HepG2 (cell line): ENCODE measurements around the gene SERPINB10. TPM values are rescaled to one million over a fixed set of nuclear protein-coding genes. Genes with fewer than 3 reads are reported as not detected.

Experiments
- ATAC-seq: fragments of 200-7000 bp; cut with Tn5 transposase; 3 replicates; pipeline ENCODE4 v1.9.1; 2020; ENCODE audit warnings: mild to moderate bottlenecking, moderate library complexity
- BruUV-seq: library from RNA; stranded (reverse); fragments of 400-500 nt; replicated peaks from 2 replicates; lab custom pipeline; 2021; lab: Mats Ljungman, UMichigan
- CTCF ChIA-PET: fragments of 300-600 bp; formaldehyde crosslinking; extraction: SDS; loops from one replicate; lab custom pipeline; 2021; ENCODE audit warnings: low total read pairs, inconsistent platforms, low intra/inter-chr PET ratio; lab: Yijun Ruan, JAX
- POLR2A ChIA-PET: fragments of 350-600 bp; sonication (Branson Sonifier 250); formaldehyde crosslinking; loops from one replicate; lab custom pipeline; 2020; ENCODE audit warnings: antibody characterized with exemption, inconsistent platforms; lab: Yijun Ruan, JAX
- DNase-seq: peaks from one replicate; pipeline ENCODE4 v3.0.0-alpha.2; 2015; ENCODE audit warnings: low spot score
- FAIRE-seq: peaks from 3 replicates; lab custom pipeline; 2011; peaks lifted over from hg19 to GRCh38; lab: Jason Lieb, UNC
- H2AFZ ChIP-seq: one replicate; pipeline ENCODE4 v1.6.1; 2011; ENCODE audit warnings: low read length, inconsistent platforms
- H3K27ac ChIP-seq: fragments of 300-600 bp; 3 replicates; pipeline ENCODE4 v1.8.0; 2011; ENCODE audit warnings: mixed run types, mild to moderate bottlenecking, mixed read lengths, low read length, inconsistent platforms; ENCODE audit not compliant: insufficient read depth; ENCODE audit errors: extremely low read length
- H3K27me3 ChIP-seq, 2 experiments: fragments of 200-600 bp in 1 of 2; 2 replicates in 1 of 2; 3 replicates in 1 of 2; pipeline versions ENCODE4 v1.6.0 to v1.8.0; 2011; ENCODE audit warnings: low read length in 2 of 2, mild to moderate bottlenecking in 2 of 2, moderate library complexity in 2 of 2, inconsistent platforms in 1 of 2; ENCODE audit not compliant: insufficient read depth in 2 of 2, control insufficient read depth in 1 of 2
- H3K36me3 ChIP-seq, 2 experiments: fragments of 200-600 bp in 1 of 2; replicated peaks in 1 of 2; 2 replicates in 1 of 2; 3 replicates in 1 of 2; pipeline versions ENCODE4 v1.5.1 to v1.8.0; 2011; ENCODE audit warnings: low read length in 2 of 2, inconsistent platforms in 1 of 2; ENCODE audit not compliant: insufficient read depth in 2 of 2, control insufficient read depth in 1 of 2
- H3K4me1 ChIP-seq: 2 replicates; pipeline ENCODE4 v1.5.1; 2012; ENCODE audit warnings: low read length, inconsistent platforms; ENCODE audit not compliant: insufficient read depth
- H3K4me2 ChIP-seq: 2 replicates; pipeline ENCODE4 v1.6.0; 2011; ENCODE audit warnings: low read depth, low read length, inconsistent platforms
- H3K4me3 ChIP-seq, 3 experiments: fragments of 200-600 bp in 1 of 3; sonication (generic), shearing (Covaris generic) in 1 of 3; replicated peaks in 1 of 3; 2 replicates each; pipeline ENCODE4 v1.5.1; 2011 to 2016; ENCODE audit warnings: low read length in 3 of 3, inconsistent platforms in 2 of 3, low read depth in 2 of 3, mild to moderate bottlenecking in 2 of 3, control low read depth in 1 of 3, mixed read lengths in 1 of 3; ENCODE audit not compliant: insufficient read depth in 1 of 3
- H3K79me2 ChIP-seq: one replicate; pipeline ENCODE4 v1.6.1; 2011; ENCODE audit warnings: low read length, inconsistent platforms; ENCODE audit not compliant: insufficient read depth
- H3K9ac ChIP-seq: 2 replicates; pipeline ENCODE4 v1.6.0; 2011; ENCODE audit warnings: mild to moderate bottlenecking, low read depth, low read length, inconsistent platforms; ENCODE audit not compliant: insufficient read depth
- H3K9me3 ChIP-seq: 2 replicates; pipeline ENCODE4 v1.5.1; 2012; ENCODE audit warnings: mild to moderate bottlenecking, low read length
- H4K20me1 ChIP-seq: 2 replicates; pipeline ENCODE4 v1.6.0; 2011; ENCODE audit warnings: inconsistent platforms, mild to moderate bottlenecking, low read length, moderate library complexity; ENCODE audit not compliant: insufficient read depth
- CC2D1A ChIP-seq: sonication (generic); formaldehyde crosslinking; IDR thresholded peaks from 2 replicates; pipeline ENCODE4 v1.8.1; 2023; ENCODE audit warnings: mild to moderate bottlenecking, missing genetic modification reagents
- CENPBD1 ChIP-seq: sonication (generic); formaldehyde crosslinking; IDR thresholded peaks from 2 replicates; pipeline ENCODE4 v1.8.0; 2022; ENCODE audit warnings: missing genetic modification reagents, low read depth, mild to moderate bottlenecking, borderline replicate concordance
- FOXO1 ChIP-seq: sonication (generic); formaldehyde crosslinking; IDR thresholded peaks from 2 replicates; pipeline ENCODE4 v1.4.0; 2020; ENCODE audit warnings: missing genetic modification reagents
- GFI1 ChIP-seq: sonication (generic); formaldehyde crosslinking; IDR thresholded peaks from 2 replicates; pipeline ENCODE4 v1.5.0; 2020; ENCODE audit warnings: missing genetic modification reagents, mild to moderate bottlenecking, borderline replicate concordance
- IKZF4 ChIP-seq: sonication (generic); formaldehyde crosslinking; IDR thresholded peaks from 2 replicates; pipeline ENCODE4 v1.5.1; 2020; ENCODE audit warnings: borderline replicate concordance, mild to moderate bottlenecking, low read depth, missing genetic modification reagents; ENCODE audit errors: not compliant biosample characterization
- KLF16 ChIP-seq, 2 experiments: sonication (generic) in 1 of 2; formaldehyde crosslinking in 1 of 2; IDR thresholded peaks; 2 replicates each; pipeline versions ENCODE4 v1.6.1 to v1.8.0; 2016 to 2023; ENCODE audit warnings: missing genetic modification reagents in 2 of 2, missing compliant biosample characterization in 1 of 2
- MTA3 ChIP-seq: sonication (generic); formaldehyde crosslinking; IDR thresholded peaks from 2 replicates; pipeline ENCODE4 v1.4.0; 2020; ENCODE audit warnings: missing genetic modification reagents
- ZFP36 ChIP-seq: fragments of 150-350 bp; IDR thresholded peaks from 2 replicates; pipeline ENCODE4 v1.6.1; 2018; ENCODE audit warnings: borderline replicate concordance, low read length, low read depth; ENCODE audit not compliant: partially characterized antibody
- ZFP36L2 ChIP-seq: sonication (generic); formaldehyde crosslinking; IDR thresholded peaks from 2 replicates; pipeline ENCODE4 v1.4.0; 2020; ENCODE audit warnings: missing genetic modification reagents
- ZFP41 ChIP-seq: sonication (generic); formaldehyde crosslinking; IDR thresholded peaks from 2 replicates; pipeline ENCODE4 v1.4.0; 2020; ENCODE audit warnings: mild to moderate bottlenecking, missing genetic modification reagents, borderline replicate concordance
- ZMYM2 ChIP-seq: sonication (generic); formaldehyde crosslinking; IDR thresholded peaks from 2 replicates; pipeline ENCODE4 v1.8.0; 2022; ENCODE audit warnings: mild to moderate bottlenecking, missing genetic modification reagents
- ZNF296 ChIP-seq: sonication (generic); formaldehyde crosslinking; conservative IDR thresholded peaks from 2 replicates; pipeline ENCODE4 v1.5.0; 2020; ENCODE audit warnings: mild to moderate bottlenecking, missing genetic modification reagents
- ZNF3 ChIP-seq: IDR thresholded peaks from 2 replicates; pipeline ENCODE4 v1.7.0; 2017; ENCODE audit warnings: inconsistent platforms
- ZNF460 ChIP-seq: sonication (generic); formaldehyde crosslinking; IDR thresholded peaks from 2 replicates; pipeline ENCODE4 v1.5.1; 2020; ENCODE audit warnings: missing genetic modification reagents, mild to moderate bottlenecking, borderline replicate concordance
- ZNF878 ChIP-seq: sonication (generic); formaldehyde crosslinking; IDR thresholded peaks from 2 replicates; pipeline ENCODE4 v1.8.1; 2023; ENCODE audit warnings: mild to moderate bottlenecking, missing genetic modification reagents, moderate library complexity
- WGBS: methylation state at CpG from one replicate; pipeline ENCODE4 v1.1.6; 2017; ENCODE audit warnings: low lambda C conversion rate; 5-methylcytosine and 5-hydroxymethylcytosine counted together
- in situ Hi-C: cut with HindIII; loops from 2 replicates; pipeline ENCODE4 v1.10.0; 2017; ENCODE audit warnings: low pct_unique_long_range_greater_than_20kb; ENCODE audit not compliant: extremely low pct_ligation_motif_present
- intact Hi-C: fragments of 100-400 bp; cut with micrococcal nuclease; formaldehyde crosslinking; loops from one replicate; pipeline ENCODE4 v1.10.0; 2022; ENCODE audit not compliant: unreplicated experiment
- polyA plus RNA-seq, 8 experiments: library from polyadenylated mRNA; depleted of rRNA in 3 of 8; stranded (reverse) in 7 of 8; unstranded in 1 of 8; fragments of >200 nt; fragmentation: Illumina TruSeq in 4 of 8; extraction: Trizol in 4 of 8; gene quantifications; 2 replicates each; pipeline versions ENCODE4 v1.2.1 to v1.2.3, GENCODE V29; 2011 to 2016; ENCODE audit warnings: low read depth in 4 of 8, missing spikeins in 1 of 8, mixed read lengths in 1 of 8; ENCODE audit not compliant: insufficient read depth in 1 of 8
- total RNA-seq, 5 experiments: library from RNA; depleted of rRNA; stranded (reverse); fragments of >200 nt; fragmentation: Illumina TruSeq; extraction: Trizol; gene quantifications; 2 replicates each; pipeline ENCODE4 v1.2.3, GENCODE V29; 2016; ENCODE audit warnings: low read depth in 1 of 5
- TF ChIP-seq, protein P1 (sequence below): sonication (generic); formaldehyde crosslinking; IDR thresholded peaks from 2 replicates; pipeline ENCODE4 v1.5.1; 2020; ENCODE audit warnings: mild to moderate bottlenecking, moderate library complexity, missing genetic modification reagents
- TF ChIP-seq, protein P2 (sequence below): sonication (generic); formaldehyde crosslinking; IDR thresholded peaks from 2 replicates; pipeline ENCODE4 v1.5.0; 2020; ENCODE audit warnings: missing genetic modification reagents

Gene SERPINB10
- total and polyA plus RNA-seq, 2 of the 13 experiments (the other 11 are each of a cell fraction or from before 2014, with no cell fraction given) = not detected

DNA sequence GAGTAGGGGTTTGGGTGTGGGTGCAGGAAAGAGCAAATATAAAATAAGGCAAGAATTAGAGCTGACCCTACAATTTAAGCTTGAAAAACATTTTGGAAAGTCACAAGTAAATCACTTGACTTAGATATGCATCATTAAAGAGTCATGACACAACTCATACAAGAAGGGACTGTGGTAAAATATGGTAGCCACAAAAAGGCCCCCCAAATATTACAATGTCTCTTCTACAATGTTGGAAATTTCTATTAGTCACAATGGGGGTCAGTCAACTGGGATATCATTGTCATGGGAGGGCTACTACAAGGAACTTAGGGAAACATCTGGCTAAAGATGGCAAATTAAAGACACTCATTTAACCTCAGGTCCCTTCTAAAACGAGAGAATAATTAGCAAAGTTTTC is 35.9 kb upstream of the SERPINB10 start:
- no peak for TF ChIP-seq CC2D1A (CRISPR knock-in tag)
- TF ChIP-seq ZMYM2 (CRISPR knock-in tag) = no peak
- no peak for TF ChIP-seq ZNF3 (CRISPR knock-in tag)
- TF ChIP-seq GFI1 (CRISPR knock-in tag) = no peak
- no peak for TF ChIP-seq ZNF296 (CRISPR knock-in tag)
- no peak for TF ChIP-seq MTA3
- no peak for TF ChIP-seq ZNF878 (CRISPR knock-in tag)
- TF ChIP-seq ZNF460 (CRISPR knock-in tag) = no peak
- TF ChIP-seq CENPBD1 (CRISPR knock-in tag) = no peak
- no TSS peak for BruUV-seq
- Histone ChIP-seq H3K27ac (no peak overlapping the region), H2AFZ (no peak overlapping the region), H3K9ac (no peak overlapping the region), H3K4me2 (no peak overlapping the region), H3K79me2 (no peaks in the 10 kb centered on the region), H3K4me1 (no peaks in the 10 kb centered on the region), H3K27me3 (no peaks in the 10 kb centered on the region), H3K36me3 (no peaks in the 10 kb centered on the region), H4K20me1 (no peaks in the 10 kb centered on the region), H3K9me3 (no peaks in the 10 kb centered on the region), H3K4me3 (no peak overlapping the region)
- FAIRE-seq (no peak), ATAC-seq (no peak), DNase-seq (no peak)
- POLR2A ChIA-PET = no interaction called here
- CTCF ChIA-PET = no interaction called here
- in situ Hi-C loops = no loop called here
- intact Hi-C loops = no loop called here
- WGBS = 0% methylated on average over 1 of the region's 1 CpG

DNA sequence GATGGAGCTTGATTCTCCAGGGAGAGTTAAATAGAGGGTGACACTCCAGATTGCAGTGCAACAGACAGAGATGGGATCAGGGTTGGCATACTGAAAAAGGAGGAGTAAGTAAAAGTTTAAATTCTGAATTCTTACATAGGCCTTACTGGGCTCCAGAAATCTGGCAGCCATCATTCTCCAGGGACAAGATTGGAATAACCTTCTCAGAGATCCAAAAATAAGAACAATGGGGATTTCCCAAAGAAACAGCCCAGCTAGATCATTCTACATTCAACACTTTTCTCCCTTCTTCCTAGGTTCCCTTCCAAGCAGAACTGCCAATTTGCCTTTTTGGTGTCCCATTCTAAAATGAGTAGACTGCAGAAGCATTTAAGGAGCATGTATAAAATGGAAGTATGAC is 35.2 kb upstream of the SERPINB10 start:
- ATAC-seq (no peak), DNase-seq (no peak), FAIRE-seq (no peak)
- no peak overlapping the region for H3K4me2 ChIP-seq
- no peak overlapping the region for H2AFZ ChIP-seq
- no peak overlapping the region for H3K4me3 ChIP-seq
- no peaks in the 10 kb centered on the region for H4K20me1 ChIP-seq
- no peaks in the 10 kb centered on the region for H3K79me2 ChIP-seq
- H3K27ac ChIP-seq = no peak overlapping the region
- in situ Hi-C loops = no loop called here
- ChIA-PET CTCF (no interaction called here), POLR2A (no interaction called here)
- H3K9ac ChIP-seq = no peak overlapping the region
- no peaks in the 10 kb centered on the region for H3K9me3 ChIP-seq
- H3K36me3 ChIP-seq = no peaks in the 10 kb centered on the region
- intact Hi-C loops = no loop called here
- H3K27me3 ChIP-seq = no peaks in the 10 kb centered on the region
- no TSS peak for BruUV-seq
- no peaks in the 10 kb centered on the region for H3K4me1 ChIP-seq
- TF ChIP-seq ZFP36 (no peak), ZFP36L2 (CRISPR knock-in tag) (no peak), FOXO1 (CRISPR knock-in tag) (no peak), IKZF4 (CRISPR knock-in tag) (no peak), KLF16 (CRISPR knock-in tag; IDR thresholded peaks at IDR 0.05) (no peak), ZFP41 (CRISPR knock-in tag) (no peak)
- TF ChIP-seq, protein P1, sequence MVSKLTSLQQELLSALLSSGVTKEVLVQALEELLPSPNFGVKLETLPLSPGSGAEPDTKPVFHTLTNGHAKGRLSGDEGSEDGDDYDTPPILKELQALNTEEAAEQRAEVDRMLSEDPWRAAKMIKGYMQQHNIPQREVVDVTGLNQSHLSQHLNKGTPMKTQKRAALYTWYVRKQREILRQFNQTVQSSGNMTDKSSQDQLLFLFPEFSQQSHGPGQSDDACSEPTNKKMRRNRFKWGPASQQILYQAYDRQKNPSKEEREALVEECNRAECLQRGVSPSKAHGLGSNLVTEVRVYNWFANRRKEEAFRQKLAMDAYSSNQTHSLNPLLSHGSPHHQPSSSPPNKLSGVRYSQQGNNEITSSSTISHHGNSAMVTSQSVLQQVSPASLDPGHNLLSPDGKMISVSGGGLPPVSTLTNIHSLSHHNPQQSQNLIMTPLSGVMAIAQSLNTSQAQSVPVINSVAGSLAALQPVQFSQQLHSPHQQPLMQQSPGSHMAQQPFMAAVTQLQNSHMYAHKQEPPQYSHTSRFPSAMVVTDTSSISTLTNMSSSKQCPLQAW (CRISPR knock-in tag) = no peak
- TF ChIP-seq, protein P2, sequence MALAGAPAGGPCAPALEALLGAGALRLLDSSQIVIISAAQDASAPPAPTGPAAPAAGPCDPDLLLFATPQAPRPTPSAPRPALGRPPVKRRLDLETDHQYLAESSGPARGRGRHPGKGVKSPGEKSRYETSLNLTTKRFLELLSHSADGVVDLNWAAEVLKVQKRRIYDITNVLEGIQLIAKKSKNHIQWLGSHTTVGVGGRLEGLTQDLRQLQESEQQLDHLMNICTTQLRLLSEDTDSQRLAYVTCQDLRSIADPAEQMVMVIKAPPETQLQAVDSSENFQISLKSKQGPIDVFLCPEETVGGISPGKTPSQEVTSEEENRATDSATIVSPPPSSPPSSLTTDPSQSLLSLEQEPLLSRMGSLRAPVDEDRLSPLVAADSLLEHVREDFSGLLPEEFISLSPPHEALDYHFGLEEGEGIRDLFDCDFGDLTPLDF (CRISPR knock-in tag) = no peak
